Mucosa of rectum (tissue), 2 donors: Measurements from ENCODE around the gene PHETA2.

Experiments
- H3K27ac ChIP-seq, 2 donors: one replicate each; pipeline ENCODE4 v1.7.0; 2013; ENCODE audit warnings: inconsistent platforms in 2 of 2, low read depth in 2 of 2, low read length in 2 of 2
- H3K27me3 ChIP-seq, 2 donors: one replicate each; pipeline ENCODE4 v1.7.0; 2013; ENCODE audit warnings: low read length in 2 of 2; ENCODE audit not compliant: control insufficient read depth in 2 of 2, insufficient read depth in 2 of 2
- H3K36me3 ChIP-seq, 2 donors: one replicate each; pipeline ENCODE4 v1.7.0; 2013; ENCODE audit warnings: low read length in 2 of 2; ENCODE audit not compliant: control insufficient read depth in 2 of 2, insufficient read depth in 2 of 2
- H3K4me1 ChIP-seq, 2 donors: one replicate each; pipeline ENCODE4 v1.7.0; 2013; ENCODE audit warnings: low read length in 2 of 2, mild to moderate bottlenecking in 1 of 2; ENCODE audit not compliant: control insufficient read depth in 2 of 2, insufficient read depth in 2 of 2
- H3K4me3 ChIP-seq, 2 donors: one replicate each; pipeline ENCODE4 v1.7.0; 2013; ENCODE audit warnings: low read length in 2 of 2
- H3K9ac ChIP-seq, 2 donors: one replicate each; pipeline ENCODE4 v1.7.0; 2013; ENCODE audit warnings: low read length in 2 of 2, low read depth in 1 of 2, mild to moderate bottlenecking in 1 of 2
- H3K9me3 ChIP-seq, 2 donors: one replicate each; pipeline ENCODE4 v1.7.0; 2013; ENCODE audit warnings: low read length in 2 of 2; ENCODE audit not compliant: control insufficient read depth in 2 of 2
- donor health status: healthy.
- donor health status: Normal muscosa, but diverticular disease.

PHETA2 gene

DNA sequence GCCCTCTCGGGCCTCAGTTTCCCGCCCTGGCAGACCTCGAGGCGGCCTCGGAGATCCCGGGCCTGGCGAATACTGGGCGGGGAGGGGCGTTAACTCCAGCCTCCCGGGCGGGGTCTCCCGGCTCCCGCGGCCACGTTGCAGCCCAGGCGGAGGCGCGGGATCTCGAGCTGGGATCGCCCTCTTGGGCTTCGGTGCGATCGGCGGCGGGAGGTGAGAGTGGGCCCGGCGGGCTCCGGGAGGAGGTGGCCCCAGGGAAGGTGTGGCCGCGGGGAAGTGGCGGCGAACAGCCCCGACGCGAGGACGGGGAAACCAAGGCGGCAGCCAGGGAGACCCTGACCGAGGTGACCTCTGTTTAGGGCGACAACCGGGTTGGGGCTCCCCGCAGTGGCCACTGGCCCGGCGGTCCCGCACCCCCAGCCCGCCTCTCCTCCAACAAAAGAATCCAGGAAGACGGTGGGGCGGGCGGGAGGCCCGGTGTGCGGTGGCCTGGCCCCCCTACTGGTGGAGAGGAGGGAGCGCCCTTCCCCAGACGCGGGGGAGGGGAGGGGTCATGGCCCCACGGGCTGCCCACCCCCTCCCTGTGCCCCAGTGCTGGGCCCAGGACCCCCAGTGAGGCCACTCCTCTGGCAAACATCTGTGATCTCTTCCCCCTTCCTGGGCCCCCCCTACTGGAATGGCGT, at the start of gene PHETA2:
PHETA2 (plus strand) TSS at position 117 of the 680 bp plus-strand sequence. CDS start 3,046 bp downstream, outside the sequence.
- peak within 1 kb of the TSS; percentile 74 to 85 for H3K4me3 ChIP-seq
- peaks cover 39 to 42% of the 10 kb centered on the region in 2 donors for H3K4me1 ChIP-seq
- peak within 1 kb of the TSS; percentile 80 to 95 for H3K9ac ChIP-seq
- H3K27me3 ChIP-seq, result no peaks in the 10 kb centered on the region
- peaks cover 6 to 7% of the 10 kb centered on the region in 2 donors for H3K36me3 ChIP-seq
- peak within 1 kb of the TSS; percentile 84 for H3K27ac ChIP-seq
- H3K9me3 ChIP-seq, result no peaks in the 10 kb centered on the region

DNA sequence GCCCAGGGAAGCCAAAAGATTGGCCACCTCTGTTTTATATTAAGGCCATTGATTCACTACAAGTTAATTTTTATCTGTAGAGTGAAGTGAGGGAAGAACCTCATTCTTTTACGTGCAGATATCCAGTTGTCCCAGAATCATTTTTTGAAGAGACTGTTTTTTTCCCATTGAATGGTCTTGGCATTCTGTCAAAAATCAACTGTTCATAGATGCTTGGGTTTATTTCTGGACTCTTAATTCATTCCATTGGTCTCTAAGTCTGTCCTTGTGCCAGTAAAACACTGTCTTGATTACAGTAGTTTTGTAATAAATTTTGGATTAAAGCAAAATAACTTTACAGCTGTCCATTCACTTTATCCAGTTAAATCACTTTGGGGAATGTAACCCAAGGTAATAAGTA, 48.6 kb upstream of the PHETA2 start:
- Histone ChIP-seq H3K27ac (no peak overlapping the region), H3K27me3 (no peaks in the 10 kb centered on the region), H3K4me1 (peaks cover 4 to 9% of the 10 kb centered on the region in 2 donors), H3K9ac (no peak overlapping the region), H3K9me3 (no peaks in the 10 kb centered on the region), H3K4me3 (no peak overlapping the region), H3K36me3 (no peaks in the 10 kb centered on the region)

GRCh38 chr22:42026705-42027104, 47.3 kb upstream of the PHETA2 start:
- no peaks in the 10 kb centered on the region for H3K36me3 ChIP-seq
- H3K9ac ChIP-seq, result no peak overlapping the region
- no peak overlapping the region for H3K4me3 ChIP-seq
- H3K27me3 ChIP-seq, result no peaks in the 10 kb centered on the region
- no peak overlapping the region for H3K27ac ChIP-seq
- no peaks in the 10 kb centered on the region for H3K9me3 ChIP-seq
- H3K4me1 ChIP-seq, result peaks cover 4 to 9% of the 10 kb centered on the region in 2 donors

DNA sequence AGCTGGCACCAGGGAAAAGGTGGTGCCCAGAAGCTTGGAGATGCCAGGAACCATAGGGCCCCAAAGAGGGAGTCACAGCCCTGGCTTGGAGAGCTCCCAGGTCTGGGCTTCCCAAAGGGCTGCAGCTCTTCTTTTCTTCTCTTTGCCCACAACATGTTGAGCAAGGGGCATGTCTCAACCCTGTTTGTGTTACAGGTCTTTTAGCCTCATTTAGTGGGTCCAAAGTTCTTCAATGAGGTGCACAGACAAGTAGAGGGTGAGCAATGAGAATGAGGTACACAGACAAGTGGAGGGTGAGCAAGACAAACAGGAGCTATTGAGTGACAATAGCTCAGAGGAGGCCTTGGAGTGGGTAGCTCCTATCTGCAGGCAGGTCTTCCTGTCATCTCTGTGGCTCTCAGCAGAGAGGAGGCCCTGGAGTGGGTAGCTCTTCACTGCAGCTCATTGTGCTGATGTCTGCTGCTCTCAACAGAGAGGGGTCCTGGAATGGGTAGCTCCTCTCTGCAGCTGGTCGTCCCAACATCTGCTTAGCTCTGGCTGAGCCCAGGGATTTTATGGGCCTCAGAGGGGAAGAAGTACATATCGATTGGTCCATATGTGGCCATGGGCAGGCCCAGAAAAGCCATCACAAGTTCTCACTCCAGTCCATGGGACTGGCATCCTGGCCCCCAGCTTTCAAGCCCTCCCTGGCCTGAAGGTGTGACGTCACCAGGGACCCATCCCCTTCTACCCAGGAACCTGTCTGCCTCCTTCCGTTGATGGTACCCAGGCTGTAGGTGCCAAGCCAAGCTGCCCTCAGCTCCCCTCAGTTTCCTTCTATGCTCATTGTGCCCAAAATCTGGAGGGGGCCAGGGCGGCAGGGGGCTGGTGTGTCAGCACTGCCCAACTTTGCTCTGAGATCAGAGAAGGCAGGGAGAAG, 40.5 kb upstream of the PHETA2 start:
- no peak overlapping the region for H3K27ac ChIP-seq
- H3K4me3 ChIP-seq, result no peak overlapping the region
- H3K4me1 ChIP-seq, result no peaks in the 10 kb centered on the region
- peaks cover 0 to 3% of the 10 kb centered on the region in 2 donors for H3K9me3 ChIP-seq
- H3K36me3 ChIP-seq, result no peaks in the 10 kb centered on the region
- H3K9ac ChIP-seq, result no peak overlapping the region
- H3K27me3 ChIP-seq, result no peaks in the 10 kb centered on the region

- Histone ChIP-seq H3K9ac (no peak overlapping the region), H3K36me3 (no peaks in the 10 kb centered on the region)
These were observed 38.8 kb upstream of the PHETA2 start for GRCh38 chr22:42035256-42035655.

GRCh38 chr22:42039271-42039670, 34.8 kb upstream of the PHETA2 start:
- Histone ChIP-seq H3K27me3 (no peaks in the 10 kb centered on the region), H3K27ac (no peak overlapping the region), H3K9me3 (peaks cover 0 to 4% of the 10 kb centered on the region in 2 donors), H3K4me1 (no peaks in the 10 kb centered on the region), H3K4me3 (no peak overlapping the region), H3K36me3 (no peaks in the 10 kb centered on the region), H3K9ac (no peak overlapping the region)

More at GRCh38 chr22:42035256-42035655, 38.8 kb upstream of the PHETA2 start:
- H3K27ac ChIP-seq, result no peak overlapping the region
- H3K4me1 ChIP-seq, result no peaks in the 10 kb centered on the region
- H3K4me3 ChIP-seq, result no peak overlapping the region
- H3K27me3 ChIP-seq, result no peaks in the 10 kb centered on the region
- H3K9me3 ChIP-seq, result peaks cover 0 to 3% of the 10 kb centered on the region in 2 donors

GRCh38 chr22:42041784-42042183, 32.3 kb upstream of the PHETA2 start:
- Histone ChIP-seq H3K27ac (no peak overlapping the region), H3K36me3 (no peaks in the 10 kb centered on the region), H3K4me3 (no peak overlapping the region), H3K9me3 (peaks cover 0 to 4% of the 10 kb centered on the region in 2 donors), H3K4me1 (no peaks in the 10 kb centered on the region), H3K9ac (no peak overlapping the region), H3K27me3 (no peaks in the 10 kb centered on the region)

GRCh38 chr22:42050641-42051180, 23.3 kb upstream of the PHETA2 start:
- Histone ChIP-seq H3K27ac (no peak overlapping the region), H3K4me3 (no peak overlapping the region), H3K9me3 (no peaks in the 10 kb centered on the region), H3K36me3 (no peaks in the 10 kb centered on the region), H3K27me3 (no peaks in the 10 kb centered on the region), H3K4me1 (no peaks in the 10 kb centered on the region), H3K9ac (no peak overlapping the region)

GRCh38 chr22:42052765-42053164, 21.3 kb upstream of the PHETA2 start:
- no peak overlapping the region for H3K27ac ChIP-seq
- H3K36me3 ChIP-seq, result no peaks in the 10 kb centered on the region
- no peaks in the 10 kb centered on the region for H3K27me3 ChIP-seq
- H3K4me1 ChIP-seq, result no peaks in the 10 kb centered on the region
- no peak overlapping the region for H3K9ac ChIP-seq
- H3K9me3 ChIP-seq, result no peaks in the 10 kb centered on the region
- H3K4me3 ChIP-seq, result no peak overlapping the region
